ENCODE measurements around the gene C16orf96. TPM values are rescaled to one million over a fixed set of nuclear protein-coding genes. Genes with fewer than 3 reads are reported as not detected.

C16orf96 gene
- total RNA-seq, 1 experiment from 2014 or later = 0.10 TPM

DNA sequence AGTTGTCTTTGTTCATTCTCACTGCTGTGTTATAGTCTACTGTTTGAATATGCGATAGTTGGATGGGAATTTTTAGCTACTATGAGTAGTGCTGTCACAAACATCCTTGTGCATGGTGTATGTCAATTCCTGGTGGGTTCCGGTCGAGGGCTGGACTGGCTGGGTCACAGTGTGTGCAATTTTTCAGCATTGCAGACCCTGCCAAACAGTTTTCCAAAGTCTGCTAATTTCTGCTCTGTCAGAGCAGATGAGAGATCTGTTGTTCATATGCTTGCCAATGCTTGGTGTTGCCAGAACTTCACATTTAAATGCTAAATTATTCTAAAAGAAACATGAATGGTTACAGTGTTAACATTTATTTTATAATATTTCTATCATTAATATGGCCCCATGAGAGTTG lies 3.6 kb upstream of the C16orf96 start:
- TF ChIP-seq JUND (IDR thresholded peaks at IDR 0.05) (no peak), CEBPB (IDR thresholded peaks at IDR 0.05; ENCODE audit: low read depth) (no peak), CBX3 (IDR thresholded peaks at IDR 0.05; ENCODE audit: low read depth) (no peak), ZNF274 (IDR thresholded peaks at IDR 0.05; ENCODE audit: low read depth, low read length) (no peak), YY1 (IDR thresholded peaks at IDR 0.05; ENCODE audit: extremely low read depth, insufficient replicate concordance, low read depth, low read length) (no peak), POLR2A (IDR thresholded peaks at IDR 0.05; ENCODE audit: borderline replicate concordance, extremely low read depth, insufficient read depth, insufficient read length) (no peak), EGR1 (IDR thresholded peaks at IDR 0.05; ENCODE audit: low read depth) (no peak), FOSL1 (IDR thresholded peaks at IDR 0.05; ENCODE audit: low read depth) (no peak)
- TF ChIP-seq, protein P1, sequence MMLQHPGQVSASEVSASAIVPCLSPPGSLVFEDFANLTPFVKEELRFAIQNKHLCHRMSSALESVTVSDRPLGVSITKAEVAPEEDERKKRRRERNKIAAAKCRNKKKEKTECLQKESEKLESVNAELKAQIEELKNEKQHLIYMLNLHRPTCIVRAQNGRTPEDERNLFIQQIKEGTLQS (IDR thresholded peaks at IDR 0.05) = no peak
- TF ChIP-seq, protein P2, sequence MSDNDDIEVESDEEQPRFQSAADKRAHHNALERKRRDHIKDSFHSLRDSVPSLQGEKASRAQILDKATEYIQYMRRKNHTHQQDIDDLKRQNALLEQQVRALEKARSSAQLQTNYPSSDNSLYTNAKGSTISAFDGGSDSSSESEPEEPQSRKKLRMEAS (IDR thresholded peaks at IDR 0.05) = no peak
- TF ChIP-seq, protein P3, sequence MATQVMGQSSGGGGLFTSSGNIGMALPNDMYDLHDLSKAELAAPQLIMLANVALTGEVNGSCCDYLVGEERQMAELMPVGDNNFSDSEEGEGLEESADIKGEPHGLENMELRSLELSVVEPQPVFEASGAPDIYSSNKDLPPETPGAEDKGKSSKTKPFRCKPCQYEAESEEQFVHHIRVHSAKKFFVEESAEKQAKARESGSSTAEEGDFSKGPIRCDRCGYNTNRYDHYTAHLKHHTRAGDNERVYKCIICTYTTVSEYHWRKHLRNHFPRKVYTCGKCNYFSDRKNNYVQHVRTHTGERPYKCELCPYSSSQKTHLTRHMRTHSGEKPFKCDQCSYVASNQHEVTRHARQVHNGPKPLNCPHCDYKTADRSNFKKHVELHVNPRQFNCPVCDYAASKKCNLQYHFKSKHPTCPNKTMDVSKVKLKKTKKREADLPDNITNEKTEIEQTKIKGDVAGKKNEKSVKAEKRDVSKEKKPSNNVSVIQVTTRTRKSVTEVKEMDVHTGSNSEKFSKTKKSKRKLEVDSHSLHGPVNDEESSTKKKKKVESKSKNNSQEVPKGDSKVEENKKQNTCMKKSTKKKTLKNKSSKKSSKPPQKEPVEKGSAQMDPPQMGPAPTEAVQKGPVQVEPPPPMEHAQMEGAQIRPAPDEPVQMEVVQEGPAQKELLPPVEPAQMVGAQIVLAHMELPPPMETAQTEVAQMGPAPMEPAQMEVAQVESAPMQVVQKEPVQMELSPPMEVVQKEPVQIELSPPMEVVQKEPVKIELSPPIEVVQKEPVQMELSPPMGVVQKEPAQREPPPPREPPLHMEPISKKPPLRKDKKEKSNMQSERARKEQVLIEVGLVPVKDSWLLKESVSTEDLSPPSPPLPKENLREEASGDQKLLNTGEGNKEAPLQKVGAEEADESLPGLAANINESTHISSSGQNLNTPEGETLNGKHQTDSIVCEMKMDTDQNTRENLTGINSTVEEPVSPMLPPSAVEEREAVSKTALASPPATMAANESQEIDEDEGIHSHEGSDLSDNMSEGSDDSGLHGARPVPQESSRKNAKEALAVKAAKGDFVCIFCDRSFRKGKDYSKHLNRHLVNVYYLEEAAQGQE (IDR thresholded peaks at IDR 0.05; ENCODE audit: low read depth) = no peak
- no peaks in the 10 kb centered on the region for H3K9me2 ChIP-seq (ENCODE audit: insufficient read depth)
- POLR2A ChIA-PET = no interaction called here
- RAD21 ChIA-PET (ENCODE audit: low non-redundant PET in 1 of 2, low total read pairs in 2 of 2, uncharacterized antibody in 2 of 2, unreplicated experiment in 2 of 2) = no interaction called here
- ATAC-seq = no peak
- no peak overlapping the region for H3K4me2 ChIP-seq (ENCODE audit: low read length)
- no peaks in the 10 kb centered on the region for H3K79me2 ChIP-seq (ENCODE audit: insufficient read depth, low read length)
- no peak overlapping the region for H2AFZ ChIP-seq (ENCODE audit: low read depth, low read length, poor library complexity, severe bottlenecking)
- H3K36me3 ChIP-seq (ENCODE audit: control insufficient read depth in 1 of 2, insufficient read depth in 2 of 2, low read length in 2 of 2) = no peaks in the 10 kb centered on the region
- H3K9me3 ChIP-seq (ENCODE audit: control insufficient read depth in 1 of 2, insufficient read depth in 1 of 2, low read depth in 1 of 2, low read length in 2 of 2) = no peaks in the 10 kb centered on the region
- no peak overlapping the region for H3K27ac ChIP-seq (ENCODE audit: low read depth, low read length)
- CTCF ChIA-PET = no interaction called here
- peaks cover 0 to 5% of the 10 kb centered on the region in 2 experiments; a peak in 2 of 4 replicates for H3K4me1 ChIP-seq (ENCODE audit: control insufficient read depth in 1 of 2, insufficient read depth in 2 of 2, low read length in 2 of 2)
- no peaks in the 10 kb centered on the region for H4K20me1 ChIP-seq (ENCODE audit: insufficient read depth)
- no peak overlapping the region for H3K9ac ChIP-seq (ENCODE audit: low read length)
- intact Hi-C loops (cut with micrococcal nuclease) = no loop called here
- no TSS peak for BruUV-seq (replicated peaks)
- H3K27me3 ChIP-seq (ENCODE audit: insufficient read depth, low read length) = no peaks in the 10 kb centered on the region
- no peak for DNase-seq (ENCODE audit: low read depth, low spot score)
- H3K4me3 ChIP-seq (replicated peaks in 1 of 2; ENCODE audit: low read depth in 1 of 2, low read length in 2 of 2) = no peak overlapping the region
